Hepatocyte (in vitro differentiated cells): Measurements from ENCODE around the gene EFL1. TPM values are rescaled to one million over a fixed set of nuclear protein-coding genes. Genes with fewer than 3 reads are reported as not detected.

Experiments used
- DNase-seq: peaks from one replicate; pipeline ENCODE4 v3.0.0-alpha.2; 2016; ENCODE audit warnings: low spot score
- H2AFZ ChIP-seq: fragments of 200-600 bp; sonication (generic); 2 replicates; pipeline ENCODE4 v1.6.0; 2016; ENCODE audit warnings: antibody characterized with exemption, mild to moderate bottlenecking
- H3K27ac ChIP-seq: fragments of 200-600 bp; sonication (generic); 2 replicates; pipeline ENCODE4 v1.5.1; 2016; ENCODE audit warnings: mild to moderate bottlenecking
- H3K27me3 ChIP-seq: fragments of 200-600 bp; sonication (generic); 2 replicates; pipeline ENCODE4 v1.6.1; 2016
- H3K36me3 ChIP-seq: fragments of 200-600 bp; sonication (generic); replicated peaks from 2 replicates; pipeline ENCODE4 v1.5.1; 2016; ENCODE audit warnings: low read depth; ENCODE audit not compliant: insufficient read depth
- H3K4me1 ChIP-seq: fragments of 200-600 bp; sonication (generic); 2 replicates; pipeline ENCODE4 v1.5.1; 2016; ENCODE audit warnings: mild to moderate bottlenecking, moderate library complexity; ENCODE audit not compliant: insufficient read depth
- H3K4me2 ChIP-seq: fragments of 200-600 bp; sonication (generic); 2 replicates; pipeline ENCODE4 v1.6.0; 2016
- H3K4me3 ChIP-seq: fragments of 200-600 bp; sonication (generic); 2 replicates; pipeline ENCODE4 v1.5.1; 2016; ENCODE audit warnings: mild to moderate bottlenecking
- H3K79me2 ChIP-seq: fragments of 200-600 bp; sonication (generic); 2 replicates; pipeline ENCODE4 v1.6.0; 2017; ENCODE audit warnings: mild to moderate bottlenecking
- H3K9me2 ChIP-seq: fragments of 200-600 bp; sonication (generic); replicated peaks from 2 replicates; pipeline ENCODE4 v1.6.0; 2017; ENCODE audit warnings: mild to moderate bottlenecking; ENCODE audit not compliant: insufficient read depth
- H3K9me3 ChIP-seq: fragments of 200-600 bp; sonication (generic); 2 replicates; pipeline ENCODE4 v1.5.1; 2016; ENCODE audit warnings: low read depth, mild to moderate bottlenecking
- H4K20me1 ChIP-seq: fragments of 200-600 bp; sonication (generic); 2 replicates; pipeline ENCODE4 v1.6.0; 2016; ENCODE audit warnings: mild to moderate bottlenecking; ENCODE audit not compliant: insufficient read depth, poor library complexity, severe bottlenecking
- EZH2 ChIP-seq: fragments of 200-600 bp; sonication (generic); IDR thresholded peaks from 2 replicates; pipeline ENCODE4 v1.6.1; 2016; ENCODE audit warnings: antibody characterized with exemption, mild to moderate bottlenecking, borderline replicate concordance
- EZH2phosphoT487 ChIP-seq: fragments of 200-600 bp; sonication (generic); IDR thresholded peaks from one replicate; pipeline ENCODE4 v1.6.1; 2018; ENCODE audit warnings: antibody characterized with exemption, mild to moderate bottlenecking, low read depth, moderate library complexity; ENCODE audit not compliant: unreplicated experiment, severe bottlenecking
- WGBS: methylation state at CpG from one replicate; pipeline ENCODE4 v1.1.6; 2016; ENCODE audit warnings: low lambda C conversion rate; ENCODE audit errors: missing lambda C conversion rate; 5-methylcytosine and 5-hydroxymethylcytosine counted together
- polyA plus RNA-seq: library from polyadenylated mRNA; unstranded; fragments of >200 nt; fragmentation: Nextera tagmentation; extraction: Ambion mirVana; gene quantifications from 2 replicates; pipeline ENCODE4 v1.2.1, GENCODE V29; 2016
- total RNA-seq: library from RNA; depleted of rRNA; stranded (reverse); fragments of >200 nt; gene quantifications from 2 replicates; pipeline ENCODE4 v1.2.3, GENCODE V29; 2014
- TF ChIP-seq, protein P1 (sequence below): fragments of 200-600 bp; sonication (generic); IDR thresholded peaks from 2 replicates; pipeline ENCODE4 v1.5.1; 2016; ENCODE audit warnings: antibody characterized with exemption, mild to moderate bottlenecking; ENCODE audit not compliant: poor library complexity

The EFL1 gene
- total and polyA plus RNA-seq, 2 experiments from 2014 or later, result 11.6 to 19.0 TPM

- Histone ChIP-seq H3K9me2 (no peaks in the 10 kb centered on the region), H3K4me2 (no peak overlapping the region), H3K4me1 (no peaks in the 10 kb centered on the region), H3K36me3 (no peaks in the 10 kb centered on the region), H3K79me2 (no peaks in the 10 kb centered on the region), H3K27me3 (no peaks in the 10 kb centered on the region), H3K27ac (no peak overlapping the region), H2AFZ (no peak overlapping the region), H4K20me1 (no peaks in the 10 kb centered on the region), H3K4me3 (no peak overlapping the region), H3K9me3 (no peaks in the 10 kb centered on the region)
- no peak for TF ChIP-seq EZH2phosphoT487
- no peak for TF ChIP-seq EZH2
- TF ChIP-seq, protein P1, sequence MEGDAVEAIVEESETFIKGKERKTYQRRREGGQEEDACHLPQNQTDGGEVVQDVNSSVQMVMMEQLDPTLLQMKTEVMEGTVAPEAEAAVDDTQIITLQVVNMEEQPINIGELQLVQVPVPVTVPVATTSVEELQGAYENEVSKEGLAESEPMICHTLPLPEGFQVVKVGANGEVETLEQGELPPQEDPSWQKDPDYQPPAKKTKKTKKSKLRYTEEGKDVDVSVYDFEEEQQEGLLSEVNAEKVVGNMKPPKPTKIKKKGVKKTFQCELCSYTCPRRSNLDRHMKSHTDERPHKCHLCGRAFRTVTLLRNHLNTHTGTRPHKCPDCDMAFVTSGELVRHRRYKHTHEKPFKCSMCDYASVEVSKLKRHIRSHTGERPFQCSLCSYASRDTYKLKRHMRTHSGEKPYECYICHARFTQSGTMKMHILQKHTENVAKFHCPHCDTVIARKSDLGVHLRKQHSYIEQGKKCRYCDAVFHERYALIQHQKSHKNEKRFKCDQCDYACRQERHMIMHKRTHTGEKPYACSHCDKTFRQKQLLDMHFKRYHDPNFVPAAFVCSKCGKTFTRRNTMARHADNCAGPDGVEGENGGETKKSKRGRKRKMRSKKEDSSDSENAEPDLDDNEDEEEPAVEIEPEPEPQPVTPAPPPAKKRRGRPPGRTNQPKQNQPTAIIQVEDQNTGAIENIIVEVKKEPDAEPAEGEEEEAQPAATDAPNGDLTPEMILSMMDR, result no peak
- DNase-seq, result no peak
Observed at GRCh38 chr15:82138306-82138705, 124.2 kb downstream of the EFL1 start.

DNA sequence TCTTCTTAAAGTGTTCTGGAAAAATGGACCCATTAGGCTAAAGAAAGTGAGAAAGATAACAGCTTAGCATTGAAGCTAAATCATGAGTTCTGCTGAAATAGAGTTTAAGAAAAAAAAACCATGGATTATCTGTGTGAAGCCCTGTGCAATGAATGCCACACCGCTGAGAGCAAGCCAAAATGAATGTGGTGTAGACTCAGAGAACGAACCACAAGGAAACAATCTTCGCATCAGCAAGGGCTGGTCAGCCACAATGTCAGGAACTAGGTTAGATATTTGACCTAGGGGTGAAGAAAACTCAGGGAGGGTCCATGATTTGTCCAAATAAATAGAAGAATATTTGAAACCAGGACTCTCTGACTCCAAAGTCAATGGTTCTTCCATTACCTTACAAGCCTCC, 125.3 kb downstream of the EFL1 start:
- H3K4me2 ChIP-seq, result no peak overlapping the region
- no peak overlapping the region for H2AFZ ChIP-seq
- H3K27ac ChIP-seq, result no peak overlapping the region
- no peaks in the 10 kb centered on the region for H3K9me3 ChIP-seq
- no peaks in the 10 kb centered on the region for H3K36me3 ChIP-seq
- no peak for DNase-seq
- H4K20me1 ChIP-seq, result no peaks in the 10 kb centered on the region
- H3K27me3 ChIP-seq, result no peaks in the 10 kb centered on the region
- H3K79me2 ChIP-seq, result no peaks in the 10 kb centered on the region
- H3K4me1 ChIP-seq, result no peaks in the 10 kb centered on the region
- no peak overlapping the region for H3K4me3 ChIP-seq
- 91% methylated on average over 3 of the region's 3 CpGs for whole genome bisulfite sequencing
- H3K9me2 ChIP-seq, result no peaks in the 10 kb centered on the region
- TF ChIP-seq EZH2phosphoT487, result no peak
- TF ChIP-seq, protein P1, result no peak
- no peak for TF ChIP-seq EZH2

DNA sequence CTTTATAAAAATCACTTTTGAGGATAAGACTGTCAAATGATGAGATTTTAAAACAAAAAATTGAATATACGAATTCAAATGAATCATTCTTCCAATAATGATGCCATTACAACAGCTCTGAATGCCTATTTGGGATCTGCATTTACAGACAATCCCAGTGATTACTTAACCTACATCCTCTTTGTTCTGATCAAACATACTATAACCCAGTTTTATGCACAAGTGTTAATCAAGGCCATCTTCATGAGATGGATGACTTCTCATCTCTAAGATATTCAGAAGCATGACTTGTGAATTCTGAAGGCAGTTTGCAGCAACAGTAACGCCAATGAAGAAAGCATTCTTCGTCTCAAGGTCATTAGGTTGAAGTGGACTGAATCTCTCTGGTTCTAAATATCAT, 126.4 kb downstream of the EFL1 start:
- no peaks in the 10 kb centered on the region for H3K79me2 ChIP-seq
- no peaks in the 10 kb centered on the region for H3K9me2 ChIP-seq
- no peaks in the 10 kb centered on the region for H3K4me1 ChIP-seq
- no peak overlapping the region for H3K4me2 ChIP-seq
- no peaks in the 10 kb centered on the region for H3K36me3 ChIP-seq
- TF ChIP-seq, protein P1, result no peak
- TF ChIP-seq EZH2 (no peak), EZH2phosphoT487 (no peak)
- 99% methylated on average over 3 of the region's 3 CpGs for WGBS
- no peak overlapping the region for H3K27ac ChIP-seq
- H3K27me3 ChIP-seq, result no peaks in the 10 kb centered on the region
- H3K4me3 ChIP-seq, result no peak overlapping the region
- no peak for DNase-seq
- H3K9me3 ChIP-seq, result no peaks in the 10 kb centered on the region
- no peak overlapping the region for H2AFZ ChIP-seq
- H4K20me1 ChIP-seq, result no peaks in the 10 kb centered on the region

- no peak overlapping the region for H3K4me2 ChIP-seq
Observed at GRCh38 chr15:82135638-82136037, 126.9 kb downstream of the EFL1 start.

More at GRCh38 chr15:82135638-82136037, 126.9 kb downstream of the EFL1 start:
- 95% methylated on average over 3 of the region's 3 CpGs for WGBS
- no peaks in the 10 kb centered on the region for H3K79me2 ChIP-seq
- H3K27me3 ChIP-seq, result no peaks in the 10 kb centered on the region
- H3K9me3 ChIP-seq, result no peaks in the 10 kb centered on the region
- no peaks in the 10 kb centered on the region for H3K9me2 ChIP-seq
- no peaks in the 10 kb centered on the region for H4K20me1 ChIP-seq
- no peak for DNase-seq
- TF ChIP-seq EZH2 (no peak), EZH2phosphoT487 (no peak)
- TF ChIP-seq, protein P1, result no peak
- no peaks in the 10 kb centered on the region for H3K36me3 ChIP-seq
- no peak overlapping the region for H2AFZ ChIP-seq
- H3K27ac ChIP-seq, result no peak overlapping the region
- H3K4me3 ChIP-seq, result no peak overlapping the region
- no peaks in the 10 kb centered on the region for H3K4me1 ChIP-seq
